LNCAP (cell line): Measurements from ENCODE around the gene XRCC4.

Experiments
- CTCF ChIP-seq: fragments of 450-650 bp; IDR thresholded peaks from 2 replicates; pipeline ENCODE4 v1.5.1; 2017; ENCODE audit warnings: mild to moderate bottlenecking

XRCC4 gene

GRCh38 chr5:83126501-83126900 lies 49.2 kb downstream of the XRCC4 start:
- no peak for TF ChIP-seq CTCF

- no peak for TF ChIP-seq CTCF
These were observed 56.5 kb downstream of the XRCC4 start for GRCh38 chr5:83133797-83134196.

GRCh38 chr5:83142526-83142925 lies 65.2 kb downstream of the XRCC4 start:
- no peak for TF ChIP-seq CTCF

- no peak for TF ChIP-seq CTCF
These were observed 67.9 kb downstream of the XRCC4 start for GRCh38 chr5:83145241-83145640.

GRCh38 chr5:83145882-83146331 lies 68.6 kb downstream of the XRCC4 start:
- no peak for TF ChIP-seq CTCF

- TF ChIP-seq CTCF = no peak
These were observed 69.1 kb downstream of the XRCC4 start for GRCh38 chr5:83146441-83146840.

GRCh38 chr5:83147593-83147992 lies 70.2 kb downstream of the XRCC4 start:
- TF ChIP-seq CTCF = no peak

- TF ChIP-seq CTCF = no peak
These were observed 71.0 kb downstream of the XRCC4 start for GRCh38 chr5:83148370-83148769.
